ENCODE results near the gene VPS11.

Gene VPS11

GRCh38 chr11:119106564-119107537 lies 39.2 kb downstream of the VPS11 start, which contains the start of gene C2CD2L:
C2CD2L (plus strand) TSS chr11:119107344; CDS start chr11:119107742, 398 bp downstream.
- DNase-seq = peak; percentile 87

DNA sequence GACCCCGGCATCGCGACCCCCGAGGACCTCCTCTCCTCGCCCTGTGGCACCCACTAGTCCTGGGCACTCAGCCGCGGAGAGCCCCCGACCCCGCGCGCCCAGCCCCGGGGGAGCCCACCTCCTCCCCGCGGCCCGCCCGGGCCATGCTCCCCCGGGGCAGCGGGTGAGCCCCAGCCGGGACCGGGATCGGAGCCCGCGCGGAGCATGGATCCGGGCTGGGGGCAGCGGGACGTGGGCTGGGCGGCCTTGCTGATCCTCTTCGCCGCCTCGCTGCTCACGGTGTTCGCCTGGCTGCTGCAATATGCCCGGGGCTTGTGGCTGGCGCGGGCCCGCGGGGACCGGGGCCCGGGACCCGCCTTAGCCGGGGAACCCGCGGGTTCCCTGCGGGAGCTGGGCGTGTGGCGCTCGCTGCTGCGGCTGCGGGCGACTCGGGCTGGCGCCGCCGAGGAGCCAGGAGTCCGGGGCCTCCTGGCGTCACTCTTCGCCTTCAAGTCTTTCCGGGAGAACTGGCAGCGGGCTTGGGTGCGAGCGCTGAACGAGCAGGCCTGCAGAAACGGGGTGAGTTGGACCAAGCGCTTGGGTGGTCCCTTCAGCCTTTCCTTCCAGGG lies 40.0 kb downstream of the VPS11 start:
- no peak for DNase-seq

- peak; percentile 11 for DNase-seq
Measured at GRCh38 chr11:119108146-119108856, 40.7 kb downstream of the VPS11 start.

GRCh38 chr11:119108857-119109221 lies 41.2 kb downstream of the VPS11 start:
- DNase-seq = no peak

DNA sequence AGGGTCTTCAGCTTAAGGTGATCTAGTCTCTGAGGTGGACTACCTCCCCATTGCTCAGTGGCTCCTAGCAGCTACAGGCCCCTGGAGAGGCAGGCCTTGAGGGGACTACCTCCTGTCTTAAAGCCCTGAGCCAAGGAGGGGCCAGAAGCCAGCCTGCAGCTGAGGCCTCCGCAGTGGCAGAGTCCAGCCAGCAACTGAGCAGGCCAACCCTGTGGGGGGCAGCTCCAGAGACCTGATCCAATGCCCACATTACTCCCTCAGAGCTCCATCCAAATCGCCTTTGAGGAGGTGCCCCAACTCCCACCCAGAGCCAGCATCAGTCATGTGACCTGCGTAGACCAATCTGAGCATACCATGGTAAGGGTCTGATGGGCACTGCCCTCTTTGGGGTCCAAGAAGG lies 42.2 kb downstream of the VPS11 start:
- DNase-seq = no peak

GRCh38 chr11:119110439-119110838 lies 42.8 kb downstream of the VPS11 start:
- no peak for DNase-seq

- DNase-seq = no peak
Measured at GRCh38 chr11:119111361-119111925, 43.8 kb downstream of the VPS11 start.

DNA sequence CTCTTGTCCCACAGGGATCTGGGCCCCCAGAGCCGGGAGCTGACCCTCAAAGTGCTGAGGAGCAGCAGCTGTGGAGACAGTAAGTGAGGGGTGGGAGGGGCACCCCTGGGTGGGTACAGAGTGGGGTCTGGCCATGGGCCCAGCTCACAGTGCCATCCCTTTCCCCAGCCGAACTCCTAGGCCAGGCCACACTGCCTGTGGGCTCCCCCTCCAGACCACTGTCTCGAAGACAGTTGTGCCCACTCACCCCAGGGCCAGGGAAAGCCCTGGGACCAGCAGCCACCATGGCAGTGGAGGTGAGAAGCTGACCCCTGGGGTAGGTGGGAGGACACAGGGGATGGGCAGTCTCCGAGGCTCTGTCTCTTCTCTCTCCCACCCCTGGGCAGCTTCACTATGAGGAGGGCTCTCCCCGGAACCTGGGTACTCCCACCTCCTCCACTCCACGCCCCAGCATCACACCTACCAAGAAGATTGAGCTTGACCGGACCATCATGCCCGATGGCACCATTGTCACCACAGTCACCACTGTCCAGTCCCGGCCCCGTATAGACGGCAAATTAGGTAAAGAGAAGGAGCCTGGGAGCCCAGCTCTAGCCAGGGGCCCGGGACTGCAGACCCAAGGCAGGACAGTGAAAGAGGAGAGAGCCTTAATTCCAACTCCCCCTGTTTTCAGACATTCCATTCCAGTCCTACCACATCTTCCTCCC lies 44.8 kb downstream of the VPS11 start:
- no peak for DNase-seq

GRCh38 chr11:119113716-119114115 lies 46.1 kb downstream of the VPS11 start:
- no peak for DNase-seq

DNA sequence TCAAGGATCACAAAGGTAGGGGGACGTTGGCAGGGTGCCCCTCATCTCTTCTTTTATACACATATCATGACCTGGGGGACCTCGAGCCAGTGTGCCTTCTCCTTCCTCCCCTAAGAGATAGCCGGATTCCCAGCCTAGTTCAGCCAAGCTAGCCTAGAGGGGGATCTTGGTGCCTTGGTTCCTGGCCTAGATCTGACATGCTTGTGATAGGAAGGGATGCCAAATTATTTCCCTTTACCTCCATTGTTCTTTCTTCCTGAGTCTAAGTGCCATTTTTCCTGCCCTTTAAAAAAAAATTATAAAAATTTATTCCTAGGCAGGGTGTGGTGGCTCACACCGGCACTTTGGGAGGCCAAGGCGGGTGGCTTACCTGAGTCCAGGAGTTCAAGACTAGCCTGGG lies 46.7 kb downstream of the VPS11 start:
- DNase-seq = no peak

DNA sequence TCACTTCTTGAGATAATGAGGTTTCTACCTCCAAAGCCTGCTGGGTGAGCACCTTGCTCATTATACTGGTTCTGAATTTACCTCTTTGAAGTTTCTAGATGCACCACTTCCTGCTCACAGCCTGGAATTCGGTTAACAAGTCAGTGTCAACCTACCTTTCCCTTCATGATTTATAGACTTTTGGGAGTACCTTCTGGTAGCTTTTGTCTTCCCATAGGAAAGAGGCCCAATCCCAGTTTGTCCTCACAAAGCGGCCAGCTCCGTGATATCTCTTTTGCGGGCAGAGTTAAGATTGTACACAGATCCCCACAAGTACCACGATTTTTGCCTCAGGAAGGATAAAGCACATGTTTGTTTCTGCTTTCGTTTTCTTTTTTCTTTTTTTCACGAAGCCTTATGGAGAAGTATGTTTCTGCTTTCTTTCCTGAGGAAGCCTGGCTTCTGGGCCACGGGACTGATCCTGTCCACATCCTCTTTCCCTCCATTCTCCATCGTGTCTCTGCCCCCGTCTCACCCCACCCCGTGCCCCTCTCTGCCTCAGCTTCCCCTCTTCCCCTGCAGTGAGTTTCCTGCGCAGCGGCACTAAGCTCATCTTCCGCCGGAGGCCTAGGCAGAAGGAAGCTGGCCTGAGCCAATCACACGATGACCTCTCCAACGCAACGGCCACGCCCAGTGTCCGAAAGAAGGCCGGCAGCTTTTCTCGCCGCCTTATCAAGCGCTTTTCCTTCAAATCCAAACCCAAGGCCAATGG lies 48.0 kb downstream of the VPS11 start:
- peak; percentile 10 for DNase-seq

DNA sequence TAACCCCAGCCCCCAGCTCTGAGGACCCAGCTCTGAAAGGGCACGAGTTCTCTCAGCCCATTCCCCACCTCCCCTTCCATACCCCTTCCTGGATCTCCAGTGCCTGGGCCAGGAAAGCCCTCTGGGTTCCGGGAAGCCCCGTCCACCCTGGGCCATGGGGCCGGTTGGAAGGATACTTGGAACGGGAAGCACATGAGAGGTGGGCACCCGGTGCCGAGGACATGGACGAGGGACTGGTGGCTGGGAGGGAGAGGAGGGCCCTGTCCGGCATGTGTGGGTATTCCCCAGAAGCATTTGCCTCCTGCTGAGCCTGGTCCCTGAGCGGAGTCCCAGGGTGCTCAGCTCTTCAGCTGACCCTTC lies 48.6 kb downstream of the VPS11 start:
- DNase-seq = no peak

DNA sequence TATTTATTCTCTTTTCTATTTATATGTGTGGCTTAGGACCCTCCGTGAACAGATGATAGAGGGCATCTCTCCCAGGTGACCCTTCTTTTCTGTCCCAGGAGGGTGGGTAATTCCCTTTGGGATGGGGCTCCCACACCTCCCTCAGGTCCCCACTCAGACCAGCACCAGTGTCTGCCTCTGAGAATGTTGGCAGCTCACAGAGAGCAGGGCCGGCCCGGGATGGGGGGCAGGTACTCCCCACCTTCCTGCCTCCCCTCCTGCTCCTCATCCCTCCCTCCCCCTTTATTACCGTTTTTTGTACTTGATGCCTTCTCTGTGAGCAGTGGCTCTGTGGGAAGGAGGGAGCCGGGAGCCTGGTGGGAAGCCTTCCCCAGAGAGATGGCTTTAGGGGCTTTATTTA lies 49.0 kb downstream of the VPS11 start:
- DNase-seq = no peak

- DNase-seq = no peak
Measured at GRCh38 chr11:119117004-119117706, 49.5 kb downstream of the VPS11 start.

DNA sequence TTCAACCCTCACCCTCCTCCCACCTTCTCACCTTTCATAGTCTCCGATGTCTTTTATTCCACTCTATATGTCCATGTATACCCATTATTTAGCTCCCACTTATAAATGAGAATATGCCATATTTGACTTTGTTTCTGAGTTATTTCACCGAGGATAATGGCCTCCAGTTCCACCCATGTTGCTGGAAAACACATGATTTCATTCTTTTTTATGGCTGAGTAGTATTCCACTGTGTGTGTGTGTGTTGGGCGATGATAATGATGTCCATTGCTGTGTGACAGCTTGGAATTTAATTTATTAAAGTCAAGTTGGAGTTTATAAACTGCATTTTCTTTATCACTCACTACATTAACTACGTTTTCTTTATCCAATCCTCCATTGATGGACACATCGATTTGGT lies 50.6 kb downstream of the VPS11 start:
- no peak for DNase-seq

- DNase-seq = no peak
Measured at GRCh38 chr11:119118946-119119345, 51.3 kb downstream of the VPS11 start.

DNA sequence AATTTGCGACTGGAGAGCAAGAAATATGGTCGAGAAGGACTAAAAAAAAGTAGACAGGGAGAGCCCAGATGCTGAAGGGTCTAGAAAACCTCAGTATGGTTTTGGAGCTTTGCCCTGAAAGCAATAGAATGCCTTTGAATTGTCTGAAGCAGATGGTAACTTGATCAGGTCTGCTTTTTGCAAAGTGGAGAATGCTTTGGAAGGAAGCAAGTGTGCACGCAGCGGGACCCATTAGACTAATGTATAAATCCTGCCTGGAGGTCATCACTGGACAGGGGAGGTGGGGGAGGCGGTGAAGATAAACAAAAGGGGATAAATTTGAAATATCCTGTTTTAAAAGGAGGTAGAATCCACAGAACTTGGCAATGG lies 53.0 kb downstream of the VPS11 start:
- DNase-seq = peak; percentile 36

DNA sequence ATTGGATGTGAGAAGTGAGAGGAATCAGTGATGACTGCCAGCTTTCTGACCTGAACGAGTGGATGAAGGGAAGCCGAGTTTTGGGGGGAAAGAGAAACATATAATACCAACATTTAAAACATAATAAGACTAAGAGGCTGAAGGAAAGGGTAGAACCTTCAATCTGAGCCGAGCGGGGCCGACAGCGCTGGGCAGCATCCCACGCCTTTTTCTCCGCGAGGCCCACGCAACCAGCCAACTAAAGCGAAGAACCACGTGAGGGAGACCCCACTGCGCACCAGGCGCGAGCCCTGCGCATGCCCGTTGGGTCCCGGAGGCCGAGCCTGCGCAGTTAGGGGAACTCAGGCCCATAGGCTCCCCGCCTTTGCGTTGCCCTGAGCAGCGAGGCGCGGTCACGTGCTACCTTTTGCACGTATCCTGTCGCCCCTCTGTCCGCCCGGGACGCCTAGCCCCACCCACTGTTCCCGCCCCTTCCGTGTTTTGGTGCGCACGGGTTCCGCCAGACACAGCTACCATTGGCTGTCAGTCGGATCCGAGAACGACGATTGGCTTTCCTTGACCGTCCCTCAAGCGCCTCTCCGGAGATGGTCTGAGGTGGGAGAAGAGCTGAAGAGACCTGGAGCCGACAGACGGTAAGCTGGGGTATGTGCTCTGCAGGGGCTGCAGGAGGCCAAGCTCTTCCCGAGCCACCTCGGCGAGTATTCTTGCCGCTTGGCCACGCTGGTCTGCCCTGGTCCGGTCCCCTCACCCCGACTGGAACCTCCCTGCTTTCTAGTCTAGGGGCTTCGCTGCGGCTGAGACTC lies 53.6 kb downstream of the VPS11 start, which contains the start of gene HINFP:
Gene HINFP, plus strand, starts transcription at position 573 of the 803 bp plus-strand sequence. CDS start 5,365 bp downstream, outside the sequence.
- peak; percentile 99 for DNase-seq

- no peak for DNase-seq
Measured at GRCh38 chr11:119121811-119122124, 54.1 kb downstream of the VPS11 start.

GRCh38 chr11:119125821-119126220 lies 58.2 kb downstream of the VPS11 start:
- no peak for DNase-seq
